Nephron (organoid): Measurements from ENCODE around the gene TDRKH.

Experiments
- H3K27ac Mint-ChIP-seq, 3 experiments: 2 replicates each; pipeline ENCODE4 v1.8.0; 2020; ENCODE audit warnings: mixed read lengths in 3 of 3, mild to moderate bottlenecking in 2 of 3, moderate library complexity in 1 of 3
- H3K27me3 Mint-ChIP-seq: 2 replicates; pipeline ENCODE4 v1.8.0; 2021; ENCODE audit warnings: low read depth, mild to moderate bottlenecking, moderate library complexity, mixed read lengths
- H3K36me3 Mint-ChIP-seq: 2 replicates; pipeline ENCODE4 v1.8.0; 2020; ENCODE audit warnings: low read depth, mixed read lengths
- H3K4me1 Mint-ChIP-seq: 2 replicates; pipeline ENCODE4 v1.8.0; 2020; ENCODE audit warnings: mixed read lengths
- H3K4me3 Mint-ChIP-seq, 3 experiments: 2 replicates each; pipeline ENCODE4 v1.8.0; 2020; ENCODE audit warnings: mild to moderate bottlenecking in 3 of 3, mixed read lengths in 3 of 3, moderate library complexity in 2 of 3
- H3K9me3 Mint-ChIP-seq: 2 replicates; pipeline ENCODE4 v1.8.0; 2020; ENCODE audit warnings: mixed read lengths
- TF ChIP-seq, protein P1 (sequence below), 3 experiments: fragments of 200-600 bp; sonication (generic); IDR thresholded peaks; one replicate each; pipeline ENCODE4 v1.5.0; 2021; ENCODE audit warnings: antibody characterized with exemption in 3 of 3; ENCODE audit not compliant: unreplicated experiment in 3 of 3

Gene TDRKH

DNA sequence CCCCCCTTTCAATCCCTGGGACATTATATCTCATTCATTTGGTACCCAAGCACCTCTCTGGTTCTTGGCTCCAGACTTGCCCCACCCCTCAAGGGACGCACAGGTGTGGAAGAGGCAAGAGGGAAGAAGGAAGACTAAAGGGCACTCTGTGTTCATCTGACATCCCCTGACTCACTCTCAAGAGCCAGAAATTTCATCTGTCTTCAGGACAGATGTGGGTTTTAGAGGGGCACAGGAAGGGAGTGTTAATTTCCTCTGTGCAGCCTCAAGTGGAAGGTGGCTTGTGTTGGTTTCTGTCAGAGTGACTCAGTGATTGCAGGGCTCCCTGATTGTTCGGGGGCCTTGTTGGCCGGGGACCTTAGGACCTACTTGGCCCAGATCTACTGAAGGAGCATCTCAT lies 46.9 kb upstream of the TDRKH start:
- Mint-ChIP-seq H3K27me3 (peaks cover 72% of the 10 kb centered on the region), H3K4me1 (peaks cover 25% of the 10 kb centered on the region), H3K27ac (no peak overlapping the region), H3K9me3 (peaks cover 3% of the 10 kb centered on the region), H3K36me3 (no peaks in the 10 kb centered on the region), H3K4me3 (peak overlapping the region; percentile 78 to 82 (median 82))
- TF ChIP-seq, protein P1, sequence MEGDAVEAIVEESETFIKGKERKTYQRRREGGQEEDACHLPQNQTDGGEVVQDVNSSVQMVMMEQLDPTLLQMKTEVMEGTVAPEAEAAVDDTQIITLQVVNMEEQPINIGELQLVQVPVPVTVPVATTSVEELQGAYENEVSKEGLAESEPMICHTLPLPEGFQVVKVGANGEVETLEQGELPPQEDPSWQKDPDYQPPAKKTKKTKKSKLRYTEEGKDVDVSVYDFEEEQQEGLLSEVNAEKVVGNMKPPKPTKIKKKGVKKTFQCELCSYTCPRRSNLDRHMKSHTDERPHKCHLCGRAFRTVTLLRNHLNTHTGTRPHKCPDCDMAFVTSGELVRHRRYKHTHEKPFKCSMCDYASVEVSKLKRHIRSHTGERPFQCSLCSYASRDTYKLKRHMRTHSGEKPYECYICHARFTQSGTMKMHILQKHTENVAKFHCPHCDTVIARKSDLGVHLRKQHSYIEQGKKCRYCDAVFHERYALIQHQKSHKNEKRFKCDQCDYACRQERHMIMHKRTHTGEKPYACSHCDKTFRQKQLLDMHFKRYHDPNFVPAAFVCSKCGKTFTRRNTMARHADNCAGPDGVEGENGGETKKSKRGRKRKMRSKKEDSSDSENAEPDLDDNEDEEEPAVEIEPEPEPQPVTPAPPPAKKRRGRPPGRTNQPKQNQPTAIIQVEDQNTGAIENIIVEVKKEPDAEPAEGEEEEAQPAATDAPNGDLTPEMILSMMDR (IDR thresholded peaks at IDR 0.05; ENCODE audit: unreplicated experiment in 3 of 3) = no peak

DNA sequence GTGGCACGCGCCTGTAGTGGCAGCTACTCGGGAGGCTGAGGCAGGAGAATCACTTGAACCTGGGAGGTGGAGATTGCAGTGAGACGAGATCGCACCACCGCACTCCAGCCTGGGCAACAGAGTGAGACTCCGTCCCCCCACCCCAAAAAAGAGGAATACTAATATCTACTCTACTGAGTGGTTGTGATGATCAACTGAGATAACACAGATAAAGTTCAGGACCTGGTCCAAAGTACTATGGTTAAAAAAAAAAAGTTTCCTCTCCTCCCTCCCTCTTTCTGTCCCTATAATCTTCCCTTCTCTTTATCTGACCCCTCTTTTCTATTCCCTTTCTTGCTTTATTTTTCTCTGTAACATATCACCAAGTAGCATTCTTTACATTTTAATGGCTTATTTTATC lies 45.3 kb upstream of the TDRKH start:
- Mint-ChIP-seq H3K4me3 (no peak overlapping the region), H3K4me1 (peaks cover 25% of the 10 kb centered on the region), H3K27ac (no peak overlapping the region), H3K36me3 (no peaks in the 10 kb centered on the region), H3K27me3 (peaks cover 56% of the 10 kb centered on the region), H3K9me3 (peaks cover 3% of the 10 kb centered on the region)
- TF ChIP-seq, protein P1 (IDR thresholded peaks at IDR 0.05; ENCODE audit: unreplicated experiment in 3 of 3) = no peak

GRCh38 chr1:151834239-151834638 lies 43.9 kb upstream of the TDRKH start:
- no peak overlapping the region for H3K4me3 Mint-ChIP-seq
- H3K9me3 Mint-ChIP-seq = peaks cover 3% of the 10 kb centered on the region
- TF ChIP-seq, protein P1 (IDR thresholded peaks at IDR 0.05; ENCODE audit: unreplicated experiment in 3 of 3) = no peak
- H3K27me3 Mint-ChIP-seq = peaks cover 48% of the 10 kb centered on the region
- H3K4me1 Mint-ChIP-seq = peaks cover 32% of the 10 kb centered on the region
- no peaks in the 10 kb centered on the region for H3K36me3 Mint-ChIP-seq
- H3K27ac Mint-ChIP-seq = no peak overlapping the region

DNA sequence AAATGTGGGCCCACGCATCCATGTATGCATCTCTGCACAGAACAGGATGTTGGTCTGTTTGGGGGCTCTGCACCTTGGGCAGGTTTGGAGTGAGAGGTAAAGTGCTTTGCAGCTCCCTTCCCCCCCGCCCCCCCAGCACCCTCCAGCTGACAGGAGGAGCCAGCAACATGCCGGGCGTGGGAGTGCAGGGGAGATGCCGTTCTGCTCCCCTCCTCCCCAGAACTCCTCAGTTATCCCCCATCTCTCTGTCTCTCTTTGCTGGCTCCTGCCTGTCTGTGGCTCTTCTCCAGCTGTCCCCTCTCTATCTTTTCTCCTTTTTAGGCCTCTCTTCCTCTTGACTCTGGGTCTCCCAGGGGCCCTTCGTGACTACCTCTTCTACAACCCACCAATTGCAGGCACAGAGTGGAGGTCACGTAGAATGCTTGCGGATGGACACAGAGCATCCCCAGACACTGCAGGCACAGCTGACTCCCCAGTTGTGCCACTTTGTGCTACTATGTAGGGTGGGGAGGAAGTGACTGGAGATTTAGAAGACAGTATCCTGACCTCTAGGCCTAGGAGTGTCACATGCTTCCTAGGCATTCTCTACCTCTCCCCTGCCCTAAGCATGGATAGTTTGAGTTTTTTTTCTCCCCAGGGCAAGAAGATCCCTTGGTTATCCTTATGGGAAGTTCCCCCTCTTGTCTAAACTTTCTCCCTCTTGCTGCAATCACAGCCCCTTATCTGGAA lies 43.0 kb upstream of the TDRKH start:
- TF ChIP-seq, protein P1 (IDR thresholded peaks at IDR 0.05; ENCODE audit: unreplicated experiment in 3 of 3) = no peak
- Mint-ChIP-seq H3K4me3 (no peak overlapping the region), H3K9me3 (peaks cover 3% of the 10 kb centered on the region), H3K27me3 (peaks cover 42% of the 10 kb centered on the region), H3K4me1 (peaks cover 38% of the 10 kb centered on the region), H3K36me3 (no peaks in the 10 kb centered on the region), H3K27ac (no peak overlapping the region)

GRCh38 chr1:151832318-151832980 lies 42.1 kb upstream of the TDRKH start:
- Mint-ChIP-seq H3K9me3 (peaks cover 3% of the 10 kb centered on the region), H3K27me3 (peaks cover 36% of the 10 kb centered on the region), H3K27ac (no peak overlapping the region), H3K4me3 (no peak overlapping the region), H3K36me3 (no peaks in the 10 kb centered on the region), H3K4me1 (peaks cover 38% of the 10 kb centered on the region)
- TF ChIP-seq, protein P1 (IDR thresholded peaks at IDR 0.05; ENCODE audit: unreplicated experiment in 3 of 3) = no peak
